NCI-H82 (cell line): ENCODE data around the gene CSN3.

Experiments
- DNase-seq: peaks from one replicate; lab custom pipeline; 2025; lab: John Stamatoyannopoulos, UW

Gene CSN3

GRCh38 chr4:70291341-70291740 is 48.9 kb downstream of the CSN3 start:
- no peak for DNase-seq

GRCh38 chr4:70297576-70297975 is 55.2 kb downstream of the CSN3 start:
- no peak for DNase-seq

GRCh38 chr4:70298051-70298450 is 55.7 kb downstream of the CSN3 start:
- no peak for DNase-seq

DNA sequence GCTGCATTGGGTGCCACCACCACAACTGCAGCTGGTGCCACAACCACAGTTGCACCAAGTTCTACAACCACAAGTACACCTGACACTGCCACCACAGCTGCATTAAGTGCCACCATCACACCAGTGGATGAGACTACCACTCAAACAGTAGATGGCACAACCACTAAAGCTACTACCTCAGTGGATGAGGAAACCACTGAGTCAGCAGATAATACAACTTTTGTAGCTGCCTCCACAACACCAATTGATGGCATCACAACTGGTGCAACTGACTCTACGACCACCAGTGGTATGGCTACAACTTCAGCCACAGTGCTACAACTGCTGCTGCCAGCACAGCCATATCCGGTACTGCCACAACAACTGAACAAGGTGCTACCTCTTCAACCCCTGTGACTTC is 57.2 kb downstream of the CSN3 start:
- DNase-seq = no peak

- no peak for DNase-seq
Measured at GRCh38 chr4:70300215-70300614, 57.8 kb downstream of the CSN3 start.
